Muscle of arm (tissue), 12 donors: Measurements from ENCODE around the gene MYBPH. TPM values are rescaled to one million over a fixed set of nuclear protein-coding genes. Genes with fewer than 3 reads are reported as not detected.

Source experiments
- DNase-seq: peaks from one replicate; pipeline ENCODE4 v3.0.0-alpha.2; 2013
- polyA plus RNA-seq, 12 donors: library from polyadenylated mRNA; unstranded; fragments of 120-200 nt; gene quantifications; one replicate each; pipeline ENCODE4 v1.2.1, GENCODE V29; 2013; ENCODE audit not compliant: insufficient read length in 12 of 12

Gene MYBPH
- polyA plus RNA-seq, 12 donors = 134 to 423 (median 239) TPM; not detected in 1

- DNase-seq = no peak
Observed at GRCh38 chr1:203202431-203203245, 27.0 kb upstream of the MYBPH start.

- DNase-seq = no peak
Observed at GRCh38 chr1:203201516-203202205, 26.0 kb upstream of the MYBPH start.

GRCh38 chr1:203200916-203201315, 25.3 kb upstream of the MYBPH start:
- no peak for DNase-seq

GRCh38 chr1:203199816-203200571, 24.4 kb upstream of the MYBPH start:
- DNase-seq = no peak

- DNase-seq = no peak
Observed at GRCh38 chr1:203199481-203199815, 23.8 kb upstream of the MYBPH start.

GRCh38 chr1:203199002-203199401, 23.4 kb upstream of the MYBPH start:
- no peak for DNase-seq

GRCh38 chr1:203197625-203198024, 22.0 kb upstream of the MYBPH start:
- DNase-seq = no peak

- DNase-seq = no peak
Observed at GRCh38 chr1:203196371-203196770, 20.7 kb upstream of the MYBPH start.

GRCh38 chr1:203190949-203191348, 15.3 kb upstream of the MYBPH start:
- DNase-seq = no peak

- DNase-seq = no peak
Observed at GRCh38 chr1:203189951-203190352, 14.3 kb upstream of the MYBPH start.

GRCh38 chr1:203188686-203189232, 13.1 kb upstream of the MYBPH start:
- DNase-seq = no peak

GRCh38 chr1:203187689-203188264, 12.2 kb upstream of the MYBPH start:
- no peak for DNase-seq

GRCh38 chr1:203187304-203187685, 11.7 kb upstream of the MYBPH start:
- no peak for DNase-seq

GRCh38 chr1:203186446-203187303, 11.0 kb upstream of the MYBPH start, which contains the start of gene CHI3L1:
Gene CHI3L1, minus strand, starts transcription at chr1:203186704. Its CDS starts 81 bp downstream, at chr1:203186623.
- no peak for DNase-seq

- DNase-seq = no peak
Observed at GRCh38 chr1:203186091-203186445, 10.4 kb upstream of the MYBPH start.

GRCh38 chr1:203185585-203185984, 10.0 kb upstream of the MYBPH start:
- DNase-seq = no peak

- no peak for DNase-seq
Observed at GRCh38 chr1:203185061-203185461, 9.4 kb upstream of the MYBPH start.

- DNase-seq = no peak
Observed at GRCh38 chr1:203184467-203184866, 8.8 kb upstream of the MYBPH start.

GRCh38 chr1:203183828-203184227, 8.2 kb upstream of the MYBPH start:
- no peak for DNase-seq

- no peak for DNase-seq
Observed at GRCh38 chr1:203182387-203182953, 6.8 kb upstream of the MYBPH start.
